A549 treated with AZD2906 at 1 μM for 4 hours (cell line): ENCODE measurements around the gene SLC1A3. TPM values are rescaled to one million over a fixed set of nuclear protein-coding genes. Genes with fewer than 3 reads are reported as not detected.

ENCODE experiments used
- total RNA-seq: library from RNA; stranded (reverse); fragments of 200-300 nt; extraction: Qiagen RNA extraction; gene quantifications from 5 replicates; pipeline ENCODE4 v1.2.3, GENCODE V29; 2022

Gene SLC1A3
- total RNA-seq: 0.03 to 0.21 TPM (median 0.07 TPM) in 5 replicates

GRCh38 chr5:36606428-36607113 is at the start of gene SLC1A3:
SLC1A3 (plus strand) TSS chr5:36606606; CDS start chr5:36608424, 1,818 bp downstream.

